ENCODE results near the gene ASTN1. TPM values are rescaled to one million over a fixed set of nuclear protein-coding genes. Genes with fewer than 3 reads are reported as not detected.

ASTN1 gene
- total RNA-seq, 1 donor = not detected

DNA sequence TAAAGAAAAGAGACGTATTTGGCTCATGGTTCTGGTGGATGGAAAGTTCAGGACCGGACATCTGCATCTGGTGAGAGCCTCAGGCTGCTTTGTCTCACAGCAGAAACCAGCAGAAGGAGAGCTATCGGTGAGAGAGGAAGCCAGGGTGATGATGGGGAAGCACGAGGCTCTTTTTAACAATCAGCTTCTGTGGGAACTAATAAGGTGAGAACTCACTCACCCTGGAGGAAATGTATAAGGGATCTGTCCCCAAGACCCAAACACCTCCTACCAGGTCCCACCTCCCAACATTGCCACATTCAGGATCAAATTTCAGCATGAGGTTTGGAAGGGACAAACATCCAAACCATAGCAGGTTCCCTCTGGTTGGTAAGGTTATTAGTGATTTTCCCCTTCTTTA, 32.8 kb downstream of the ASTN1 start:
- H3K27ac ChIP-seq (ENCODE audit: low read depth, low read length) = no peak overlapping the region
- H3K79me2 ChIP-seq (ENCODE audit: insufficient read depth, low read length) = no peaks in the 10 kb centered on the region
- no peaks in the 10 kb centered on the region for H3K36me3 ChIP-seq (ENCODE audit: insufficient read depth, low read length)
- no peak overlapping the region for H2AFZ ChIP-seq (ENCODE audit: low read length)
- H3K27me3 ChIP-seq (ENCODE audit: insufficient read depth, low read length) = no peaks in the 10 kb centered on the region
- H4K20me1 ChIP-seq (ENCODE audit: insufficient read depth, low read length) = no peaks in the 10 kb centered on the region
- H3K4me2 ChIP-seq (ENCODE audit: insufficient read depth, low read length) = no peak overlapping the region
- H3K4me3 ChIP-seq (ENCODE audit: insufficient read depth, low read length) = no peak overlapping the region
- no peaks in the 10 kb centered on the region for H3K4me1 ChIP-seq (ENCODE audit: insufficient read depth, low read length)
- no peaks in the 10 kb centered on the region for H3K9me3 ChIP-seq (ENCODE audit: low read depth, low read length)
- no peak for TF ChIP-seq CTCF (IDR thresholded peaks at IDR 0.05; ENCODE audit: extremely low read depth, low read depth, low read length)
- no peak for DNase-seq (ENCODE audit: insufficient read length, low spot score, missing footprints)

- no peak for TF ChIP-seq CTCF (IDR thresholded peaks at IDR 0.05; ENCODE audit: extremely low read depth, low read depth, low read length)
- Histone ChIP-seq H3K36me3 (ENCODE audit: insufficient read depth, low read length) (no peaks in the 10 kb centered on the region), H3K27ac (ENCODE audit: low read depth, low read length) (no peak overlapping the region), H3K4me3 (ENCODE audit: insufficient read depth, low read length) (no peak overlapping the region), H4K20me1 (ENCODE audit: insufficient read depth, low read length) (no peaks in the 10 kb centered on the region), H2AFZ (ENCODE audit: low read length) (no peak overlapping the region), H3K27me3 (ENCODE audit: insufficient read depth, low read length) (no peaks in the 10 kb centered on the region), H3K79me2 (ENCODE audit: insufficient read depth, low read length) (no peaks in the 10 kb centered on the region), H3K9me3 (ENCODE audit: low read depth, low read length) (no peaks in the 10 kb centered on the region), H3K4me1 (ENCODE audit: insufficient read depth, low read length) (no peaks in the 10 kb centered on the region), H3K4me2 (ENCODE audit: insufficient read depth, low read length) (no peak overlapping the region)
- DNase-seq (ENCODE audit: insufficient read length, low spot score, missing footprints) = no peak
Measured at GRCh38 chr1:177130451-177130945, 34.0 kb downstream of the ASTN1 start.

DNA sequence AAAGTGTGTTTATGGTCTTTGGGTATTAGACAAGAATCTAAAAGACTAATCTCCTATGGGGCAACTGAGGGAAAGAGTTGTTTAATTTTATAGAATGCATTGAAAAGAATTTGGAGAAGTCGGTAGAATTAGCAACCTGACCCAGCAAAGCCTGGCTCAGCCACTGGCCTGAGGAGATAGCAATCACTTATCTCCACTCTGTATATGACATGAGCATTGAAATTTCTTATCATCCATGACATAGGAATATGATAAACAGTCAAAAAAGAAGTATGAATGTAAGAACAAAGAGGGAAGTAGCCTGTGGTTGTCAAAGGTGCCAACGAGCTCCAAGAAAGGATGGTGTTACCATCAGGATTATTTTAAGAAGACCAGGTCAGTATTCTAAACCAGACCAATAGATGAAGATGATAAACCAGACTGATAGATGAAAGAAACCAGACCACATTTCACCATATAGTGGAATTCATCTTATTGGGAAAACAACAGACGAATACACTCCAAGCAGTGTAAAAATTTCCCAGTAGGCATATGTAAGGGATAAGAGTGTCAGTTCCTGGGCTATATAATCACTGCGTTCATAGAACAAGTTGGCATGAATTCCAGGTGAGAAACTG, 35.7 kb downstream of the ASTN1 start:
- Histone ChIP-seq H3K27me3 (ENCODE audit: insufficient read depth, low read length) (no peaks in the 10 kb centered on the region), H3K9me3 (ENCODE audit: low read depth, low read length) (no peaks in the 10 kb centered on the region), H3K27ac (ENCODE audit: low read depth, low read length) (no peak overlapping the region), H3K4me1 (ENCODE audit: insufficient read depth, low read length) (no peaks in the 10 kb centered on the region), H3K4me2 (ENCODE audit: insufficient read depth, low read length) (no peak overlapping the region), H2AFZ (ENCODE audit: low read length) (no peak overlapping the region), H3K36me3 (ENCODE audit: insufficient read depth, low read length) (no peaks in the 10 kb centered on the region), H4K20me1 (ENCODE audit: insufficient read depth, low read length) (no peaks in the 10 kb centered on the region), H3K79me2 (ENCODE audit: insufficient read depth, low read length) (no peaks in the 10 kb centered on the region), H3K4me3 (ENCODE audit: insufficient read depth, low read length) (no peak overlapping the region)
- DNase-seq (ENCODE audit: insufficient read length, low spot score, missing footprints) = no peak
- no peak for TF ChIP-seq CTCF (IDR thresholded peaks at IDR 0.05; ENCODE audit: extremely low read depth, low read depth, low read length)

DNA sequence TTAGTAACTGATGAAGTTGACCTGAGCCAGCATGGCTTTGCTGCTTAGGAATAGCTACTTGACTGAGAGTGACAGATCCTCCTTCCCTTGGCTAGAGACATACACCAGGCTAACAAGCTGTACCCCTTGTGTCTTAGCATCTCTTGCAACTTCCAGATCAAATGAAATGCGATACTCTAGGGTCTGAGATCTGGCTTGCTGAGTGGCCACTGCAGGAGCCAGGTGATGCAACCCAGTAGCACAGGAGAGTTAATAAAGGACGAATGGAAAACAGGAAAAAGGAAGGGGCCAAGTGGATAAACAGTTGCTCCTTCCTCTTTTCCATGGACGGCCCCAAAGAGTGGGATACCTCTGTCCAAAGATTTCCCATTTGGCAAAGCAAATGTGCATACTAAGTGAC, 38.2 kb downstream of the ASTN1 start:
- no peaks in the 10 kb centered on the region for H3K9me3 ChIP-seq (ENCODE audit: low read depth, low read length)
- no peak for TF ChIP-seq CTCF (IDR thresholded peaks at IDR 0.05; ENCODE audit: extremely low read depth, low read depth, low read length)
- H3K27me3 ChIP-seq (ENCODE audit: insufficient read depth, low read length) = no peaks in the 10 kb centered on the region
- no peaks in the 10 kb centered on the region for H3K4me1 ChIP-seq (ENCODE audit: insufficient read depth, low read length)
- no peak overlapping the region for H3K27ac ChIP-seq (ENCODE audit: low read depth, low read length)
- no peak overlapping the region for H3K4me2 ChIP-seq (ENCODE audit: insufficient read depth, low read length)
- no peaks in the 10 kb centered on the region for H3K36me3 ChIP-seq (ENCODE audit: insufficient read depth, low read length)
- H2AFZ ChIP-seq (ENCODE audit: low read length) = no peak overlapping the region
- no peak overlapping the region for H3K4me3 ChIP-seq (ENCODE audit: insufficient read depth, low read length)
- H3K79me2 ChIP-seq (ENCODE audit: insufficient read depth, low read length) = no peaks in the 10 kb centered on the region
- DNase-seq (ENCODE audit: insufficient read length, low spot score, missing footprints) = no peak
- no peaks in the 10 kb centered on the region for H4K20me1 ChIP-seq (ENCODE audit: insufficient read depth, low read length)

All from osteoblast (primary cell).